ENCODE data around the gene FAHD2B. TPM values are rescaled to one million over a fixed set of nuclear protein-coding genes. Genes with fewer than 3 reads are reported as not detected.
"Not testable (repeated sequence)": the region's sequence is repeated elsewhere in the genome, so short reads cannot be mapped to it uniquely, and the experiment has no call there.

The FAHD2B gene
- total RNA-seq, 1 donor from 2014 or later, result 4.5 TPM

DNA sequence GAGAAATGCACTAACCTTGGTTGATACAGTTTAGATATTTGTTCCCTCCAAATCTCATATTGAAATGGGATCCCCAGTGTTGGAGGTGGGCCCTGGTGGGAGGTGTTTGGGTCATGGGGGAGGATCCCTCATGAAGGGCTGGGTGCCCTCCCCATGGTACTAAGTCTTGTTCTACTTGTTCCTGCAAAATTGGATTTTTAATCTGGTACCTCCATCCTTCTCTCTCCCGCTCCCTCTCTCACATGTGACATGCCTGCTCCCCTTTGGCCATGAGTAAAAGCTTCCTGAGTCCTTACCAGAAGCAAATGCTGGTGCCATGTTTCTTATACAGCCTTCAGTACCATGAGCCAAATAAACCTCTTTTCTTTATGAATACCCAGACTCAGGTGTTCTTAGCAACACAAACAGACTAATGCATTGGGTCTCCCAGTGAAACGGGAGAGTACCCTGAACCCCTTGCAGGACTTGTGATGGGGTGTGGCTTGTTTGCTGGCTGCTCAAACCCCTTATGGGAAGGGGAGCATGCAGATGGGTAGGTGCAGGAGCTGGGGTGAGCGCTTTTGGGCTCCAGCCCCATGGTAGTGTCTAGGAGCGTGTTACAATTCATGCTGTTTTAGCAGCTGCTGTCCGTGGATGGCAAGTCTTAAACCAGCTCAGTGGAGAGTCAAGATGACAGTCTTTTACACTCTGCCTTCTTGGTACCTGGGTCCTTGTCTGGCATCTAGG lies 27.2 kb downstream of the FAHD2B start:
- DNase-seq, result no peak

DNA sequence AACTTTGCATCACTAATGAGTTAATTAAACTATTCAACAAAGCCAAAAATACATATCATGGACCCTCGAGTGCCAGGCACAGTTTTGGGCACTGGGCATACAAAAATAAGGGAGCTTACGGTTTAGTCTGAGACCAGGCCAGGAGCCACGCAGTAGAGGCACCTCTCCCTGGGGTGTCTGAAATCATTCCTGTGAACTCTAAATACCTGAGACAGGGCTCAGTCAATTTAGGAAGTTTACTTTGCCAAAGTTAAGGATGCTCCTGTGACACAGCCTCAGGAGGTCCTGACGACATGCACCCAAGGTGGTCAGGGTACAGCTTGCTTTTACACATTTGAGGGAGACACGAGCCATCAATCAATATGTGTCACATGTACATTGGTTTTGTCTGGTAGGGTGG lies 28.7 kb downstream of the FAHD2B start:
- DNase-seq, result not testable (repeated sequence)

GRCh38 chr2:97062020-97062419 lies 32.7 kb downstream of the FAHD2B start:
- DNase-seq, result not testable (repeated sequence)

DNA sequence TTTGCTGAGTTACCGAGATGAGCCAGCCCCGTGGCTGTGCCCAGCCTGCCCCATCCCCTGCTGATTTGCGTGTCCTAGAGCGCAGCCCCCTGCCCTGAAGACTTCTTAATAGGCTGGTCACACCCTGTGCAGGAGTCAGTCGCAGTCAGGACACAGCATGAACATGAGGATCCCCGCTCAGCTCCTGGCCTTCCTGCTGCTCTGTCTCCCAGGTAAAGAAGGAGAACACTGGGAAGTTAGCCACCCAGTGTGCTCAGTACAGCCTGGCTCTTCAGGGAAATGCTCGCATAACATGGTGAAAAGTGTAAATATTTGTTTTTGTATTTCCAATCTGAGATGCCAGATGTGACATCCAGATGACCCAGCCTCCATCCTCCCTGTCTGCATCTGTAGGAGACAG lies 34.9 kb downstream of the FAHD2B start:
- not testable (repeated sequence) for DNase-seq

- not testable (repeated sequence) for DNase-seq
Observed at GRCh38 chr2:97056150-97056549, 38.5 kb downstream of the FAHD2B start.

DNA sequence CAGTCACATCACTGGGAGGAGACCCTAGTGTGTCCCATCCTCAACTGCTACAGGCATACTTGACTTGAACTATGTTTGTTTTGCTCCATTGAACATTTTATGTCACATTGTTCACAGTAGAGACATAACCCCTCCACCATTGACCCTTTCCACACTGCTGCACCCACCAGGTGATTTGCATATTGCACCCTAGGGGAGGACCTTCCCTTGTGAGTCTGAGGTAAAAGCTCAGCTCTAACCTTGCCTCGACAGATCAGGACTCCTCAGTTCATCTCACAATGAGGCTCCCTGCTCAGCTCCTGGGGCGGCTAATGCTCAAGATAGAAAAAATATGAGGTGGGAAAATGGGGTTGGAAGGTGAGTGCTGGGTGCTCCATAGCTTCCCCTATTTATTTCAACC lies 44.6 kb downstream of the FAHD2B start:
- not testable (repeated sequence) for DNase-seq

DNA sequence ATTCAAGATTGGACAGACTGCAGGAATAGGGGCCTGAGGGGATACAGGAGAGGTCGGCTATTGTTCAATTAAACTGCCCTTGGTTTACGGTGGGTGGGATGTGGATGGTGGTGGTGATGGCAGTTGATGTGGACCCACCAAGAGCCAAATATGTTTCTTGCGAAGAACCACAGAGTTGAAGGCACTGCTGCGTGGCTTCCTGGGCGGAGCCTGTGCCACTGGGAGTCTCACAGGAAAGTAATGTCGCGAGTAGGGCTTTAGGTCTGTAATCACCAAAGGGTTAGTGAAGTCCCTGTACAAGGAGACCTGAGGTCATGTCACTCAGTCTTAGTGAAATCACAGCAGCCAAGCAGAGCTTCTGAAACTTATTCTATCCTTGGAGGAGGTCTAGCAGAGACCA lies 46.2 kb downstream of the FAHD2B start:
- not testable (repeated sequence) for DNase-seq

DNA sequence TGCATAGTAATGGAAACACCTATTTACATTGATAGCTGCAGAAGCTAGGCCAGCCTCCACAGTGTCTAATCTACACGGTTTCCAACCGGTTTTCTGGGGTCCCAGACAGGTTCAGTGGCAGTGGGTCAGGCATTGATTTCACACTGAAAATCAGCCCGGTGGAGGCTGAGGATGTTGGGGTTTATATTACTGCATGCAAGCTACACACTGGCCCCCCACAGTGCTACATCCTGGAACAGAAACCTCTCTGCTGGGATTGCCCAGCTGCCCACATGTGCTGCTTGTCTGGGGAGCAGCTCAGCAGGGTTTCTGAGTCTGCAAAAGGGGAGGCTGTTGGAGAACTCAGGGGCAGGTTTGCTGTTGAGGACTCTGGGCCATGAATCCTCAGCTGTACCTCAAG lies 48.0 kb downstream of the FAHD2B start:
- not testable (repeated sequence) for DNase-seq

GRCh38 chr2:97045895-97046499 lies 48.7 kb downstream of the FAHD2B start:
- not testable (repeated sequence) for DNase-seq

Small RNAs within 50 kb of the gene (small RNA-seq; reads per million reads assigned to genes)
- gene AC018892.1 (not detected), gene IGKV1OR2-3 (not detected), gene IGKV2OR2-2 (not detected), gene RN7SL313P (not detected)

Other genes starting within 250 kb of the FAHD2B start
- gene ANKRD39, start 236.9 kb downstream of the FAHD2B start, total RNA-seq, result 8.0 TPM
- gene SEMA4C, start 224.8 kb downstream of the FAHD2B start, total RNA-seq, result 54.9 TPM
- not detected for gene FAM178B, start 108.3 kb downstream of the FAHD2B start, total RNA-seq
- gene ANKRD36, start 18.3 kb upstream of the FAHD2B start, total RNA-seq, result 506 TPM

Measured in occipital lobe (tissue), 3 donors.